HG03095 (cell line): ENCODE measurements around the gene RNASE12.
"Not testable (repeated sequence)": the region's sequence is repeated elsewhere in the genome, so short reads cannot be mapped to it uniquely, and the experiment has no call there.

ENCODE experiments used
- ATAC-seq: cut with Tn5 transposase; IDR thresholded peaks from one replicate; pipeline ENCODE4 v1.9.1; 2021; ENCODE audit warnings: moderate library complexity; ENCODE audit not compliant: unreplicated experiment

Gene RNASE12

GRCh38 chr14:20583142-20583541 is 8.0 kb downstream of the RNASE12 start:
- ATAC-seq = no peak

- no peak for ATAC-seq
Observed at GRCh38 chr14:20580242-20580641, 10.9 kb downstream of the RNASE12 start.

GRCh38 chr14:20578784-20579502 is 12.2 kb downstream of the RNASE12 start:
- no peak for ATAC-seq

GRCh38 chr14:20578325-20578724 is 12.9 kb downstream of the RNASE12 start:
- no peak for ATAC-seq

- not testable (repeated sequence) for ATAC-seq
Observed at GRCh38 chr14:20572382-20572990, 18.7 kb downstream of the RNASE12 start.

- ATAC-seq = not testable (repeated sequence)
Observed at GRCh38 chr14:20570720-20571119, 20.5 kb downstream of the RNASE12 start.

- ATAC-seq = not testable (repeated sequence)
Observed at GRCh38 chr14:20569865-20570264, 21.3 kb downstream of the RNASE12 start.

GRCh38 chr14:20569066-20569465 is 22.1 kb downstream of the RNASE12 start:
- no peak for ATAC-seq

GRCh38 chr14:20568393-20568792 is 22.8 kb downstream of the RNASE12 start:
- ATAC-seq = no peak

- not testable (repeated sequence) for ATAC-seq
Observed at GRCh38 chr14:20567199-20567598, 24.0 kb downstream of the RNASE12 start.

GRCh38 chr14:20564501-20564997 is 26.6 kb downstream of the RNASE12 start:
- no peak for ATAC-seq

GRCh38 chr14:20563971-20564370 is 27.2 kb downstream of the RNASE12 start:
- ATAC-seq = no peak

- ATAC-seq = no peak
Observed at GRCh38 chr14:20560961-20561360, 30.2 kb downstream of the RNASE12 start, which contains the start of gene RNASE9. Gene RNASE9, minus strand, starts transcription at chr14:20561047.

GRCh38 chr14:20559461-20559904 is 31.7 kb downstream of the RNASE12 start:
- no peak for ATAC-seq

GRCh38 chr14:20557212-20557542 is 34.0 kb downstream of the RNASE12 start:
- no peak for ATAC-seq

- ATAC-seq = no peak
Observed at GRCh38 chr14:20556500-20557211, 34.5 kb downstream of the RNASE12 start.

GRCh38 chr14:20555845-20556244 is 35.3 kb downstream of the RNASE12 start:
- no peak for ATAC-seq

GRCh38 chr14:20553024-20553423 is 38.2 kb downstream of the RNASE12 start:
- no peak for ATAC-seq

- no peak for ATAC-seq
Observed at GRCh38 chr14:20551606-20552005, 39.6 kb downstream of the RNASE12 start.

GRCh38 chr14:20550926-20551325 is 40.2 kb downstream of the RNASE12 start:
- no peak for ATAC-seq

GRCh38 chr14:20548414-20549158 is 42.6 kb downstream of the RNASE12 start:
- ATAC-seq = no peak
